SHP77 treated with DMSO at 0.1 percent for 48 hours (cell line): ENCODE measurements around the gene SEC23A.
"Not testable (repeated sequence)": the region's sequence is repeated elsewhere in the genome, so short reads cannot be mapped to it uniquely, and the experiment has no call there.

ENCODE experiments used
- DNase-seq: peaks from one replicate; lab custom pipeline; 2025; lab: John Stamatoyannopoulos, UW

Gene SEC23A

GRCh38 chr14:39091716-39092115, 11.3 kb downstream of the SEC23A start:
- no peak for DNase-seq

GRCh38 chr14:39090548-39091111, 12.4 kb downstream of the SEC23A start:
- DNase-seq, result no peak

- no peak for DNase-seq
Observed at GRCh38 chr14:39087493-39087892, 15.5 kb downstream of the SEC23A start.

- DNase-seq, result no peak
Observed at GRCh38 chr14:39085933-39086332, 17.1 kb downstream of the SEC23A start.

GRCh38 chr14:39083127-39083526, 19.9 kb downstream of the SEC23A start:
- no peak for DNase-seq

GRCh38 chr14:39080886-39081285, 22.1 kb downstream of the SEC23A start:
- DNase-seq, result no peak

GRCh38 chr14:39071096-39071495, 31.9 kb downstream of the SEC23A start:
- DNase-seq, result no peak

- DNase-seq, result no peak
Observed at GRCh38 chr14:39069923-39070322, 33.1 kb downstream of the SEC23A start.

GRCh38 chr14:39069169-39069805, 33.7 kb downstream of the SEC23A start:
- DNase-seq, result not testable (repeated sequence)

GRCh38 chr14:39060818-39061437, 42.1 kb downstream of the SEC23A start:
- no peak for DNase-seq

GRCh38 chr14:39055786-39056474, 47.1 kb downstream of the SEC23A start:
- DNase-seq, result no peak

GRCh38 chr14:39052869-39053454, 50.1 kb downstream of the SEC23A start:
- not testable (repeated sequence) for DNase-seq

GRCh38 chr14:39050389-39050788, 52.6 kb downstream of the SEC23A start:
- DNase-seq, result no peak

- DNase-seq, result not testable (repeated sequence)
Observed at GRCh38 chr14:39045889-39046288, 57.1 kb downstream of the SEC23A start.

GRCh38 chr14:39043352-39043943, 59.6 kb downstream of the SEC23A start:
- DNase-seq, result no peak

- no peak for DNase-seq
Observed at GRCh38 chr14:39040529-39040928, 62.5 kb downstream of the SEC23A start.

- DNase-seq, result no peak
Observed at GRCh38 chr14:39038542-39038941, 64.5 kb downstream of the SEC23A start.

GRCh38 chr14:39036760-39037159, 66.3 kb downstream of the SEC23A start:
- no peak for DNase-seq

- DNase-seq, result no peak
Observed at GRCh38 chr14:39035336-39035735, 67.7 kb downstream of the SEC23A start.

GRCh38 chr14:39034481-39035296, 68.3 kb downstream of the SEC23A start:
- no peak for DNase-seq

GRCh38 chr14:39033371-39033770, 69.7 kb downstream of the SEC23A start:
- DNase-seq, result no peak
